ENCODE data around the gene RAPGEF4. TPM values are rescaled to one million over a fixed set of nuclear protein-coding genes. Genes with fewer than 3 reads are reported as not detected.

Gene RAPGEF4
- total and polyA plus RNA-seq, 12 donors: 1.2 to 11.2 (median 7.9) TPM

DNA sequence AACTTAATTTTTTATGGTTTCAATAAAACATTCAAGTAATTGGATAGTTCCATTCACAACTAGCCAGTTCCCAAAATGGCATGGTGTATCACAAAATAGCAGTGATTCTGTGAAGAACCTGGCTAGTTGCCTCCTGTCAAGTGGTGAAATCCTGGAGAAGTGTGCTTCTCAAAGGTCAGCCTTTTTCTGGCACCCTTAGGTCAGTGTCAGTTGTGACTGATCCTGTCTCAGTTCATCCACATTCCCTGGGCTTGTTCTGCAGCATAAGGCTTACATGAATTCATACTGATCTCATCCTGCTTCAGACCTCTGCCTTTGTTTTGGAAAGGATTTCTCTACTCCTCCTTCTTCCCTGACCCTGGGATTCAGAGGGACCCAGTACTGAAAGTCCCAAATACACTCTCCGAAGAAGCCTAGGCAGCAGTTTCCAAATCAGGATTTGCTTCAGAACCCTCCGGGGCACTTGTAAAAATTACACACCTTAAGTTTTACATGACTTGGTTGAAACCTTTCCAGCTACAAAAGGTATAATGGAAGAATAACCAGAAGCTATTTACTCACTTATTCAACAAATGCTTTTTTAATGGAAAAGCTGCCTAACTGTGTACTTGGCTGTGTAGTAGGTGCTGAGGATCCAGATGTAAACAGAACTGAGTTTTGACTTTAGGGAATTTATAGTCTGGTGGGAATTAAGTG lies 351.0 kb downstream of the RAPGEF4 start:
- DNase-seq: no peak
- Histone ChIP-seq H3K36me3 (peaks cover 0 to 3% (median 0%) of the 10 kb centered on the region in 9 donors), H3K27ac (peak overlapping the region; percentile 19 to 83 (median 70)), H3K4me1 (peaks cover 0 to 93% (median 64%) of the 10 kb centered on the region in 9 donors), H3K4me3 (no peak overlapping the region), H3K27me3 (no peaks in the 10 kb centered on the region), H3K9me3 (no peaks in the 10 kb centered on the region)
- 43 to 62% methylated on average over 2 of the region's 2 CpGs for WGBS, 2 donors
- intact Hi-C loops (cut with DNase I): loop anchor here in 1 of 10 donors (10.0 kb wide), 2 partner anchors 52 to 118 kb away; no protein-coding TSS in a partner anchor
- peak in 4 of 8 donors; percentile 12 to 71 (median 24) for ATAC-seq
- TF ChIP-seq, protein P1, sequence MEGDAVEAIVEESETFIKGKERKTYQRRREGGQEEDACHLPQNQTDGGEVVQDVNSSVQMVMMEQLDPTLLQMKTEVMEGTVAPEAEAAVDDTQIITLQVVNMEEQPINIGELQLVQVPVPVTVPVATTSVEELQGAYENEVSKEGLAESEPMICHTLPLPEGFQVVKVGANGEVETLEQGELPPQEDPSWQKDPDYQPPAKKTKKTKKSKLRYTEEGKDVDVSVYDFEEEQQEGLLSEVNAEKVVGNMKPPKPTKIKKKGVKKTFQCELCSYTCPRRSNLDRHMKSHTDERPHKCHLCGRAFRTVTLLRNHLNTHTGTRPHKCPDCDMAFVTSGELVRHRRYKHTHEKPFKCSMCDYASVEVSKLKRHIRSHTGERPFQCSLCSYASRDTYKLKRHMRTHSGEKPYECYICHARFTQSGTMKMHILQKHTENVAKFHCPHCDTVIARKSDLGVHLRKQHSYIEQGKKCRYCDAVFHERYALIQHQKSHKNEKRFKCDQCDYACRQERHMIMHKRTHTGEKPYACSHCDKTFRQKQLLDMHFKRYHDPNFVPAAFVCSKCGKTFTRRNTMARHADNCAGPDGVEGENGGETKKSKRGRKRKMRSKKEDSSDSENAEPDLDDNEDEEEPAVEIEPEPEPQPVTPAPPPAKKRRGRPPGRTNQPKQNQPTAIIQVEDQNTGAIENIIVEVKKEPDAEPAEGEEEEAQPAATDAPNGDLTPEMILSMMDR (IDR thresholded peaks at IDR 0.05): no peak

GRCh38 chr2:173087214-173087581 lies 351.6 kb downstream of the RAPGEF4 start:
- WGBS, 2 donors: 18 to 46% methylated on average over 1 of the region's 1 CpG
- Histone ChIP-seq H3K4me1 (peaks cover 0 to 93% (median 69%) of the 10 kb centered on the region in 9 donors), H3K9me3 (no peaks in the 10 kb centered on the region), H3K27ac (peak overlapping the region in 9 of 10 donors; percentile 19 to 83 (median 70)), H3K4me3 (no peak overlapping the region), H3K27me3 (no peaks in the 10 kb centered on the region), H3K36me3 (peaks cover 0 to 9% (median 0%) of the 10 kb centered on the region in 9 donors)
- DNase-seq: no peak
- ATAC-seq: peak in 2 of 8 donors; percentile 21 to 66
- intact Hi-C loops (cut with DNase I): loop anchor here in 1 of 10 donors (10.0 kb wide), 2 partner anchors 52 to 118 kb away; no protein-coding TSS in a partner anchor
- TF ChIP-seq, protein P1 (IDR thresholded peaks at IDR 0.05): no peak

DNA sequence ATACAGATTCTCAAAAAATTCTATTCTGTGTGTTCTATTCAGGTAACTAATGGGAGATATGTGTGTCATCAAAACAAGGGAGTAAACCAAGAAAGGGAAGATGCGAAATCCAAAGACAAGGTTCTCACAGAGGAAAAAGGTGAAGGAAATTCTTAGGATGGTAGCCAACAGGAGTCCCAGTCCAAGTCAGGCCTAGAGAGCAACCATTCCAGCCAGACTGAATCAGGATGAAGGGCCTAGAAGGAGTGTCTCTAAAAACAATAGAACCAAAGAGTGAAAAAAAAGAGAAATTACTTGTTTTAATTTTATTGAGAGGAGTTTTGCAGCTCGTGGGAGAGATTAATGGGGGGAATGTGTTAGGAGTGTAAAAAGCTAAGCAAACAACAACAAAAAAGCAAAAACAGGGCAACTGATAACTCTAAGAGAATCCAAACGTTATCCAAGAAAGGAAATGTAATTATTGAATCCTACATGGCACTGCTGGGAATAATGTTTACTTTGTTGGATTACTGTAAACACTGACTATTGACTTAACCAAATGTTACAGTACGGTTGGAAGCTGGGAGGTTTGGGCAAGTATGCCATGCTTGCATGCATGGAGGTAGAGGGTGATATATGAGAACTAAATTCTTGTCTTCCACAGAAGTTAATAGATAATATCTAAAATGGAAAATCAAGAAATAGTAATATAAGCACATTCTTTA lies 352.3 kb downstream of the RAPGEF4 start:
- Histone ChIP-seq H3K9me3 (no peaks in the 10 kb centered on the region), H3K27me3 (no peaks in the 10 kb centered on the region), H3K4me3 (no peak overlapping the region), H3K27ac (peak overlapping the region in 8 of 10 donors; percentile 50 to 83 (median 70)), H3K36me3 (peaks cover 0 to 16% (median 0%) of the 10 kb centered on the region in 9 donors), H3K4me1 (peaks cover 0 to 93% (median 73%) of the 10 kb centered on the region in 9 donors)
- TF ChIP-seq, protein P1 (IDR thresholded peaks at IDR 0.05): no peak
- ATAC-seq (no peak), DNase-seq (no peak)
- intact Hi-C loops (cut with DNase I): loop anchor here in 1 of 10 donors (10.0 kb wide), 2 partner anchors 53 to 117 kb away; no protein-coding TSS in a partner anchor
- 76 to 80% methylated on average over 4 of the region's 4 CpGs for WGBS, 2 donors

DNA sequence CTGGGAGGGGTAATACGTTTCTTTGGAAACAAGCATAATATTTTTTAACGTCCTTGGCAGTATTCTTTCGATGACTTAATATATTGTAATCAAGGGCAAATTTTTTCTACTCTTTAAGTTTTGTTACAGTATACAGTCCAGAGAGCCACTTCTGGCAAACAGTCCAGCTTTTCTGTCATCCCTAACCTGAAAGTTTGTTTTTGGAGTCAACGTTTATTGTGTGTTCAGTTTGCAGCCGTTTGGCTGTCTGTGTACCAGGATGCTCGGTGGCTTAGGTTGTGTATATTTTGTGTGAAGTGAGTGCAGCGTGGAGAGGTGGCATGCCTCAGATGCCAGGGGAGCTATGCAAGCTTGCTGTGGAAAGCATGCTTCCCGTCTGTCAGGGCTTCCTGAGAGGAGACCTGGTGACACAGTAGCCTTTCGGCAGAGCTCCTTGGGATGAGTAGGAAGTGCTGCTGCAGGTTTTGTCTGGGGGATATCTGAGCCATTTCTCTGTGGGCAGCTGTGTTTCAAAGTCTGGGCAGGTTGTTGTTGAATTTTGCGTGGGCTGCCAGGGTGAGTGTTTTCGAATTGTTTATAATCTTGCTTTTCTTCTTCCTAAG lies 354.7 kb downstream of the RAPGEF4 start:
- no peaks in the 10 kb centered on the region for H3K9me3 ChIP-seq
- DNase-seq (peak; percentile 17 to 32), ATAC-seq (peak; percentile 57 to 85 (median 76))
- 27 to 37% methylated on average over 11 of the region's 11 CpGs for WGBS, 2 donors
- H3K27ac ChIP-seq: peak overlapping the region; percentile 66 to 83 (median 79)
- peaks cover 3 to 86% (median 54%) of the 10 kb centered on the region in 9 donors for H3K4me1 ChIP-seq
- H3K36me3 ChIP-seq: peaks cover 0 to 30% (median 0%) of the 10 kb centered on the region in 9 donors
- H3K27me3 ChIP-seq: no peaks in the 10 kb centered on the region
- intact Hi-C loops (cut with DNase I): loop anchor here in 3 of 10 donors (5.0 kb wide), 4 partner anchors 63 to 122 kb away; no protein-coding TSS in a partner anchor
- peak overlapping the region in 7 of 10 donors; percentile 9 to 33 (median 22) for H3K4me3 ChIP-seq
- TF ChIP-seq, protein P1 (IDR thresholded peaks at IDR 0.05): no peak
